Common myeloid progenitor, CD34-positive (primary cell): Measurements from ENCODE around the gene GABRG3.

Experiments
- CTCF ChIA-PET: fragments of 350-600 bp; sonication (Branson Sonifier 250); formaldehyde crosslinking; loops from one replicate; lab custom pipeline; 2021; ENCODE audit warnings: antibody characterized with exemption; lab: Charles Lee
- POLR2A ChIA-PET: fragments of 350-600 bp; sonication (Branson Sonifier 250); formaldehyde crosslinking; loops from one replicate; lab custom pipeline; 2021; ENCODE audit warnings: antibody characterized with exemption; lab: Charles Lee
- DNase-seq, 3 donors: peaks; one replicate each; pipeline versions ENCODE4 v3.0.0 to v3.0.0-alpha.2; 2013
- H3K27ac ChIP-seq, 2 experiments: 1 replicate in 1 of 2; 2 replicates in 1 of 2; pipeline ENCODE4 v1.7.0; 2013; ENCODE audit warnings: inconsistent platforms in 2 of 2, low read length in 2 of 2, mild to moderate bottlenecking in 2 of 2, low read depth in 1 of 2, moderate library complexity in 1 of 2; ENCODE audit not compliant: severe bottlenecking in 2 of 2, insufficient read depth in 1 of 2, poor library complexity in 1 of 2
- H3K27me3 ChIP-seq, 5 experiments: replicated peaks in 2 of 5; 1 replicate in 3 of 5; 2 replicates in 2 of 5; pipeline versions ENCODE4 v1.6.1 to v1.7.0; 2013; ENCODE audit warnings: low read length in 4 of 5, mild to moderate bottlenecking in 2 of 5, moderate library complexity in 2 of 5, inconsistent platforms in 1 of 5; ENCODE audit not compliant: insufficient read depth in 5 of 5, control insufficient read depth in 4 of 5
- H3K36me3 ChIP-seq, 4 experiments: 1 replicate in 2 of 4; 2 replicates in 2 of 4; pipeline versions ENCODE4 v1.6.1 to v1.7.0; 2013; ENCODE audit warnings: low read length in 3 of 4, control low read depth in 1 of 4, mild to moderate bottlenecking in 1 of 4; ENCODE audit not compliant: control insufficient read depth in 4 of 4, insufficient read depth in 4 of 4
- H3K4me1 ChIP-seq, 4 experiments: 1 replicate in 3 of 4; 2 replicates in 1 of 4; pipeline versions ENCODE4 v1.6.1 to v1.7.1; 2013; ENCODE audit warnings: low read length in 3 of 4, mild to moderate bottlenecking in 3 of 4, control low read depth in 1 of 4, inconsistent platforms in 1 of 4, moderate library complexity in 1 of 4; ENCODE audit not compliant: control insufficient read depth in 4 of 4, insufficient read depth in 4 of 4; ENCODE audit errors: control extremely low read depth in 1 of 4
- H3K4me3 ChIP-seq, 7 experiments: 1 replicate in 4 of 7; 2 replicates in 3 of 7; pipeline versions ENCODE4 v1.5.1 to v1.7.0; 2013; ENCODE audit warnings: mild to moderate bottlenecking in 7 of 7, low read length in 6 of 7, moderate library complexity in 6 of 7, inconsistent platforms in 2 of 7, low read depth in 2 of 7, control low read depth in 1 of 7; ENCODE audit not compliant: insufficient read depth in 4 of 7, control insufficient read depth in 1 of 7; ENCODE audit errors: extremely low read depth in 1 of 7
- H3K9me3 ChIP-seq, 5 experiments: 1 replicate in 4 of 5; 2 replicates in 1 of 5; pipeline versions ENCODE4 v1.6.1 to v1.7.1; 2013; ENCODE audit warnings: low read length in 4 of 5, mild to moderate bottlenecking in 2 of 5, inconsistent platforms in 1 of 5, low read depth in 1 of 5, moderate library complexity in 1 of 5; ENCODE audit not compliant: control insufficient read depth in 4 of 5, insufficient read depth in 2 of 5; ENCODE audit errors: control extremely low read depth in 1 of 5
- WGBS: methylation state at CpG from one replicate; pipeline ENCODE4 v1.1.5; 2013; ENCODE audit not compliant: insufficient coverage; 5-methylcytosine and 5-hydroxymethylcytosine counted together

The GABRG3 gene

DNA sequence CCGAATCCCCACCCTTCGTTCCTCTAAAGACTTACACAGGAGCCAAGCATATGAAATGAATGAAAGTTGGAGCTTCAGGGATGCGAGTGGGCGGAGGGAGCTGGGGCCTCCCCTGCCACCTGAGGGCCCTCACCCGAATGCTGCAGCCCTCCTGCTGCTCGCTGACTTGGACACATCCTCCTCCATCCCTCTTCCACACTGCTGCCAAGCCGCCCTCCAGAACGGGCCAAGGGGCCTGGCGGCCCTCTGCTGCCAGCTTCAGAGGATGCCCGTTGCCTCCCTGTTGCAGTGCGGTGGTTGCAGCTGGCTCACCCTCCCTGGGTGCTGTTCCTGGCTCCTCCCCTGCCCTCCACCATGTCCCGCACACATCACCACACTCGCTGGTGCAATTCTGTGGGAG, 71.2 kb downstream of the GABRG3 start:
- H3K27me3 ChIP-seq = no peaks in the 10 kb centered on the region
- H3K4me1 ChIP-seq = no peaks in the 10 kb centered on the region
- no peak for DNase-seq
- no peak overlapping the region for H3K4me3 ChIP-seq
- H3K36me3 ChIP-seq = no peaks in the 10 kb centered on the region
- no peak overlapping the region for H3K27ac ChIP-seq
- ChIA-PET POLR2A (no interaction called here), CTCF (no interaction called here)
- WGBS = 98% methylated on average over 11 of the region's 13 CpGs
- no peaks in the 10 kb centered on the region for H3K9me3 ChIP-seq

DNA sequence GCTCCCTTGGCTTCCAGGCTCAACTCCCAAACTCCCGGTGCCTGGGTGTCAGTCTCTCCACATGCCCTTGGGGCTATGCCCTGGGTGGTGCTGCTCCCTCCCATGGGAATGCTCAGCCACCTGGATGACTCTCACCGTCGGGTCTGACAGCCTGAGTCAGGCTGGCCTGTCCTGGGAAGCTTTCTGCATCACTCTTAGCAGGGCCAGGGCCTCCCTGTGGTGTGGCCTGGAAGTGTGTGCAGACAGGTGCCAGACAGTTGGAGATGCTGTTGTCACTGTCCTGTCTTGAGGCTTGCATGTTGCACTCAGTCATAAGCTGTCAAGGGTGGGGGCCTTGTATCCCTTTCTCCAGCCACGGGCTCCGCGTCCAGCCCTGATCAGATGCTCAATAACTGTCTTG, 71.7 kb downstream of the GABRG3 start:
- H3K27ac ChIP-seq = no peak overlapping the region
- H3K36me3 ChIP-seq = no peaks in the 10 kb centered on the region
- DNase-seq = no peak
- POLR2A ChIA-PET = no interaction called here
- H3K27me3 ChIP-seq = no peaks in the 10 kb centered on the region
- H3K4me3 ChIP-seq = no peak overlapping the region
- no peaks in the 10 kb centered on the region for H3K9me3 ChIP-seq
- 96% methylated on average over 4 of the region's 6 CpGs for WGBS
- H3K4me1 ChIP-seq = no peaks in the 10 kb centered on the region
- CTCF ChIA-PET = no interaction called here

DNA sequence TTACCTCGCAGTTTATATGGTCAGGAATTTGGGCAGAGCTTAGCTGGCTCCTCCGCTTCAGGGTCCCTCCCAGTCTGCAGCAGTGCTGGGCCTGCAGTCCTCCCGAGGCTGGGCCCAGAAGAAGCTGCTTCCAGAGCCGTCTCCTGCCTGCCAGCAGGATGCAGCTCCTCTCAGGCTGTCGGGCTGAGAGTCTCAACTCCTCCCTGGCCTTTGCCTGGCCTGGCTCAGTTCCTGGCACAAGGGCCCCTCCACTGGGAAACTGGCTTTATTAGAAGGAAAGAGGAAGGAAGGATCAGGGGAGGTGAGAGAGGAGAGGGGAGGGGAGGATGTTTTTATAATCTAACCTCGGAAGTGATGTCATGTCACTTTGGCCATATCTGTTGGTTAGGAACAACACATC, 72.8 kb downstream of the GABRG3 start:
- ChIA-PET POLR2A (no interaction called here), CTCF (no interaction called here)
- H3K9me3 ChIP-seq = no peaks in the 10 kb centered on the region
- H3K27ac ChIP-seq = no peak overlapping the region
- 86% methylated on average over 6 of the region's 6 CpGs for WGBS
- DNase-seq = no peak
- no peak overlapping the region for H3K4me3 ChIP-seq
- no peaks in the 10 kb centered on the region for H3K36me3 ChIP-seq
- H3K4me1 ChIP-seq = no peaks in the 10 kb centered on the region
- no peaks in the 10 kb centered on the region for H3K27me3 ChIP-seq

GRCh38 chr15:27045796-27046195, 74.8 kb downstream of the GABRG3 start:
- no peaks in the 10 kb centered on the region for H3K4me1 ChIP-seq
- no peak for DNase-seq
- ChIA-PET POLR2A (no interaction called here), CTCF (no interaction called here)
- 87% methylated on average over 5 of the region's 16 CpGs for WGBS
- no peak overlapping the region for H3K4me3 ChIP-seq
- H3K9me3 ChIP-seq = no peaks in the 10 kb centered on the region
- H3K27me3 ChIP-seq = peaks cover 0 to 2% (median 0%) of the 10 kb centered on the region in 5 experiments
- no peak overlapping the region for H3K27ac ChIP-seq
- no peaks in the 10 kb centered on the region for H3K36me3 ChIP-seq

DNA sequence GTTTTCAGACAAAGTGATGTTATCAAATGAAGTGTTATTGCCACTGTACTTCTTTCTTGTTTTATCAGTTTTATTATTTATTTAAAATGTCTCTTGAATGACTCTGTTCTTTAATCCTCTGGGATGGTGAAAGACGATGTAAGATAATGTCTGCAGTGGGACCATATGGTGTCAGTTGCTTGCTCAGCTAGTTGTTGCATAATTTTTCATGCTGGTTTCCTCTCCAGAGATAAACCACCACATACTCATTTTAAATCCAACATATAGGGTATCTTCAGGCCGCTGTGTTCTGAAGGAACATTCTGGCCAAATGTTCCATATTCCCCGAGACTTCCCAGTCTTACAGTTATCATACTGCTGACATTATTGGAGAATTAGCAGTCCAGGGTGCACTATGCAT, 75.9 kb downstream of the GABRG3 start:
- DNase-seq = no peak
- POLR2A ChIA-PET = no interaction called here
- H3K4me3 ChIP-seq = no peak overlapping the region
- H3K4me1 ChIP-seq = no peaks in the 10 kb centered on the region
- WGBS = 100% methylated on average over 1 of the region's 3 CpGs
- no peaks in the 10 kb centered on the region for H3K9me3 ChIP-seq
- H3K36me3 ChIP-seq = no peaks in the 10 kb centered on the region
- CTCF ChIA-PET = no interaction called here
- H3K27me3 ChIP-seq = peaks cover 0 to 2% (median 0%) of the 10 kb centered on the region in 5 experiments
- no peak overlapping the region for H3K27ac ChIP-seq

GRCh38 chr15:27050163-27050562, 79.2 kb downstream of the GABRG3 start:
- no peaks in the 10 kb centered on the region for H3K9me3 ChIP-seq
- peaks cover 0 to 2% (median 0%) of the 10 kb centered on the region in 5 experiments for H3K27me3 ChIP-seq
- no peaks in the 10 kb centered on the region for H3K36me3 ChIP-seq
- 45% methylated on average over 3 of the region's 4 CpGs for WGBS
- no peaks in the 10 kb centered on the region for H3K4me1 ChIP-seq
- CTCF ChIA-PET = interaction anchor here (0.5 kb wide), 1 partner anchor 12 kb away, joined by 3 read pairs; no protein-coding TSS in a partner anchor
- H3K27ac ChIP-seq = no peak overlapping the region
- POLR2A ChIA-PET = no interaction called here
- H3K4me3 ChIP-seq = no peak overlapping the region
- DNase-seq = no peak

- DNase-seq = no peak
- Histone ChIP-seq H3K4me1 (no peaks in the 10 kb centered on the region), H3K9me3 (no peaks in the 10 kb centered on the region), H3K27ac (no peak overlapping the region), H3K4me3 (no peak overlapping the region), H3K27me3 (peaks cover 0 to 2% (median 0%) of the 10 kb centered on the region in 5 experiments), H3K36me3 (no peaks in the 10 kb centered on the region)
- 77% methylated on average over 10 of the region's 10 CpGs for WGBS
- CTCF ChIA-PET = interaction anchor here (2.0 kb wide), 1 partner anchor 27 kb away, joined by 5 read pairs; no protein-coding TSS in a partner anchor
- POLR2A ChIA-PET = no interaction called here
Measured at GRCh38 chr15:27054426-27054825, 83.4 kb downstream of the GABRG3 start.
